Fibroblast of lung (primary cell): ENCODE measurements around the gene COPB2. TPM values are rescaled to one million over a fixed set of nuclear protein-coding genes. Genes with fewer than 3 reads are reported as not detected.
"Not testable (repeated sequence)": the region's sequence is repeated elsewhere in the genome, so short reads cannot be mapped to it uniquely, and the experiment has no call there.

Experiments used
- DNase-seq, 2 donors: peaks; one replicate each; pipeline versions ENCODE4 v3.0.0 to v3.0.0-alpha.2; 2010; ENCODE audit warnings: low read depth in 2 of 2
- H2AFZ ChIP-seq: 2 replicates; pipeline ENCODE4 v1.5.1; 2012; ENCODE audit warnings: low read length, control low read depth, inconsistent platforms
- H3K27ac ChIP-seq: 2 replicates; pipeline ENCODE4 v1.5.1; 2011; ENCODE audit warnings: low read length, control low read depth; ENCODE audit not compliant: insufficient read depth
- H3K27me3 ChIP-seq: 2 replicates; pipeline ENCODE4 v1.5.1; 2011; ENCODE audit warnings: mild to moderate bottlenecking, low read length; ENCODE audit not compliant: control insufficient read depth, insufficient read depth
- H3K36me3 ChIP-seq: 2 replicates; pipeline ENCODE4 v1.5.1; 2011; ENCODE audit warnings: low read length; ENCODE audit not compliant: control insufficient read depth, insufficient read depth
- H3K4me1 ChIP-seq: 2 replicates; pipeline ENCODE4 v1.5.1; 2011; ENCODE audit warnings: low read length; ENCODE audit not compliant: control insufficient read depth, insufficient read depth; ENCODE audit errors: extremely low read depth
- H3K4me2 ChIP-seq: 2 replicates; pipeline ENCODE4 v1.5.1; 2011; ENCODE audit warnings: low read length, control low read depth; ENCODE audit not compliant: insufficient read depth; ENCODE audit errors: extremely low read depth
- H3K4me3 ChIP-seq, 4 experiments: fragments of 200-600 bp in 1 of 4; sonication (generic) in 1 of 4; replicated peaks in 1 of 4; 2 replicates each; pipeline ENCODE4 v1.5.1; 2011 to 2016; ENCODE audit warnings: low read length in 4 of 4, low read depth in 3 of 4, mild to moderate bottlenecking in 3 of 4, control low read depth in 2 of 4, inconsistent platforms in 1 of 4, mixed read lengths in 1 of 4; ENCODE audit not compliant: insufficient read depth in 1 of 4; ENCODE audit errors: control extremely low read depth in 1 of 4
- H3K79me2 ChIP-seq: 2 replicates; pipeline ENCODE4 v1.5.1; 2012; ENCODE audit warnings: mild to moderate bottlenecking, low read length, inconsistent platforms; ENCODE audit not compliant: control insufficient read depth, insufficient read depth
- H3K9ac ChIP-seq: 2 replicates; pipeline ENCODE4 v1.5.1; 2011; ENCODE audit warnings: mild to moderate bottlenecking, low read length, control low read depth; ENCODE audit not compliant: insufficient read depth
- H3K9me3 ChIP-seq: 2 replicates; pipeline ENCODE4 v1.5.1; 2012; ENCODE audit warnings: low read depth, low read length; ENCODE audit not compliant: control insufficient read depth, insufficient read depth
- H4K20me1 ChIP-seq: 2 replicates; pipeline ENCODE4 v1.5.1; 2011; ENCODE audit warnings: low read length; ENCODE audit not compliant: control insufficient read depth, insufficient read depth; ENCODE audit errors: extremely low read depth
- EZH2 ChIP-seq: IDR thresholded peaks from 2 replicates; pipeline ENCODE4 v1.5.1; 2012; ENCODE audit warnings: low read length, control low read depth, mild to moderate bottlenecking; ENCODE audit errors: missing control alignments
- polyA plus RNA-seq, 2 donors: library from polyadenylated mRNA; depleted of rRNA in 1 of 2; stranded (reverse) in 1 of 2; unstranded in 1 of 2; fragments of >200 nt; gene quantifications; 2 replicates each; pipeline ENCODE4 v1.2.1, GENCODE V29; 2011 to 2012; ENCODE audit warnings: missing spikeins in 1 of 2
- total RNA-seq: library from RNA; depleted of rRNA; stranded (reverse); fragments of >200 nt; gene quantifications from 2 replicates; pipeline ENCODE4 v1.2.1, GENCODE V29; 2014
- TF ChIP-seq, protein P1 (sequence below), 2 donors: IDR thresholded peaks in 1 of 2; conservative IDR thresholded peaks in 1 of 2; 1 replicate in 1 of 2; 2 replicates in 1 of 2; pipeline ENCODE4 v1.5.1; 2011 to 2012; ENCODE audit warnings: low read length in 2 of 2, control low read depth in 1 of 2, inconsistent platforms in 1 of 2, low read depth in 1 of 2, mild to moderate bottlenecking in 1 of 2

The COPB2 gene
- total and polyA plus RNA-seq, 2 donors (not counting 1 experiment from before 2014, with no cell fraction given) = 284 to 293 TPM

DNA sequence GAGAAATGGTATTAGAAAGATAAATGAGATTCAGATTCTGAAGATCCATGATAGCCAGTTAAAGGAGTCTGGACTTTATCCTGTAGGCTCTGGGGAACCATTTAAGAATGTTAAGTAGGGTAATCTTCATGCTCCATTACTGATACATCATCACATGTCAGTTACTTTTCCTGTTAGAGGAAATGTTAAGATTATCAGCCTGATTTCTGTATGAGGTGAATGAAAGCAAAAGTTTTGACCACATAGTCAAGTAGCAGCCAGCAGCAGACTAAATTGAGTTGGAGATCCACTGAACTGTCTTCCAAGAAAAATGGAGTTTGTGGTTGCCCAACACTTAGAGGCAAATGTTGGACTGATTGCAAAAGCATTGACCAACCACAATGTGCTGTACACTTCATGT lies 4.7 kb upstream of the COPB2 start:
- no peak overlapping the region for H3K9ac ChIP-seq
- no peaks in the 10 kb centered on the region for H3K27me3 ChIP-seq
- no peaks in the 10 kb centered on the region for H3K4me1 ChIP-seq
- peaks cover 3% of the 10 kb centered on the region for H3K79me2 ChIP-seq
- TF ChIP-seq, protein P1, sequence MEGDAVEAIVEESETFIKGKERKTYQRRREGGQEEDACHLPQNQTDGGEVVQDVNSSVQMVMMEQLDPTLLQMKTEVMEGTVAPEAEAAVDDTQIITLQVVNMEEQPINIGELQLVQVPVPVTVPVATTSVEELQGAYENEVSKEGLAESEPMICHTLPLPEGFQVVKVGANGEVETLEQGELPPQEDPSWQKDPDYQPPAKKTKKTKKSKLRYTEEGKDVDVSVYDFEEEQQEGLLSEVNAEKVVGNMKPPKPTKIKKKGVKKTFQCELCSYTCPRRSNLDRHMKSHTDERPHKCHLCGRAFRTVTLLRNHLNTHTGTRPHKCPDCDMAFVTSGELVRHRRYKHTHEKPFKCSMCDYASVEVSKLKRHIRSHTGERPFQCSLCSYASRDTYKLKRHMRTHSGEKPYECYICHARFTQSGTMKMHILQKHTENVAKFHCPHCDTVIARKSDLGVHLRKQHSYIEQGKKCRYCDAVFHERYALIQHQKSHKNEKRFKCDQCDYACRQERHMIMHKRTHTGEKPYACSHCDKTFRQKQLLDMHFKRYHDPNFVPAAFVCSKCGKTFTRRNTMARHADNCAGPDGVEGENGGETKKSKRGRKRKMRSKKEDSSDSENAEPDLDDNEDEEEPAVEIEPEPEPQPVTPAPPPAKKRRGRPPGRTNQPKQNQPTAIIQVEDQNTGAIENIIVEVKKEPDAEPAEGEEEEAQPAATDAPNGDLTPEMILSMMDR (conservative IDR thresholded peaks at IDR 0.05 in 1 of 2, IDR thresholded peaks at IDR 0.05 in 1 of 2; ENCODE audit: low read depth in 1 of 2, low read length in 2 of 2) = no peak
- TF ChIP-seq EZH2 = no peak
- no peaks in the 10 kb centered on the region for H4K20me1 ChIP-seq
- peak; percentile 22 to 67 for DNase-seq
- H3K4me3 ChIP-seq = no peak overlapping the region
- H2AFZ ChIP-seq = no peak overlapping the region
- no peaks in the 10 kb centered on the region for H3K9me3 ChIP-seq
- no peak overlapping the region for H3K4me2 ChIP-seq
- H3K36me3 ChIP-seq = no peaks in the 10 kb centered on the region
- H3K27ac ChIP-seq = no peak overlapping the region

GRCh38 chr3:139388821-139389551 lies 461 bp downstream of the COPB2 start:
- H3K27me3 ChIP-seq = no peaks in the 10 kb centered on the region
- H3K9ac ChIP-seq = peak overlapping the region; percentile 100
- H3K79me2 ChIP-seq = peaks cover 54% of the 10 kb centered on the region
- peak overlapping the region; percentile 64 for H3K4me2 ChIP-seq
- TF ChIP-seq, protein P1 (conservative IDR thresholded peaks at IDR 0.05 in 1 of 2, IDR thresholded peaks at IDR 0.05 in 1 of 2; ENCODE audit: low read depth in 1 of 2, low read length in 2 of 2) = no peak
- no peak for TF ChIP-seq EZH2
- peak overlapping the region; percentile 65 for H2AFZ ChIP-seq
- no peaks in the 10 kb centered on the region for H3K9me3 ChIP-seq
- H4K20me1 ChIP-seq = no peaks in the 10 kb centered on the region
- no peaks in the 10 kb centered on the region for H3K36me3 ChIP-seq
- H3K4me1 ChIP-seq = peaks cover 3% of the 10 kb centered on the region
- peak in 1 of 2 donors; percentile 2 for DNase-seq
- H3K4me3 ChIP-seq = peak overlapping the region; percentile 96 to 100 (median 98)
- H3K27ac ChIP-seq = peak overlapping the region; percentile 99

GRCh38 chr3:139388077-139388476 lies 1.4 kb downstream of the COPB2 start:
- no peak overlapping the region for H2AFZ ChIP-seq
- H3K36me3 ChIP-seq = no peaks in the 10 kb centered on the region
- H3K4me1 ChIP-seq = peaks cover 3% of the 10 kb centered on the region
- no peak overlapping the region for H3K9ac ChIP-seq
- H3K79me2 ChIP-seq = peaks cover 62% of the 10 kb centered on the region
- TF ChIP-seq, protein P1 (conservative IDR thresholded peaks at IDR 0.05 in 1 of 2, IDR thresholded peaks at IDR 0.05 in 1 of 2; ENCODE audit: low read depth in 1 of 2, low read length in 2 of 2) = no peak
- TF ChIP-seq EZH2 = no peak
- no peaks in the 10 kb centered on the region for H4K20me1 ChIP-seq
- H3K4me3 ChIP-seq = peak overlapping the region; percentile 96 to 100 (median 98)
- no peaks in the 10 kb centered on the region for H3K9me3 ChIP-seq
- H3K4me2 ChIP-seq = peak overlapping the region; percentile 90
- H3K27me3 ChIP-seq = no peaks in the 10 kb centered on the region
- peak overlapping the region; percentile 99 for H3K27ac ChIP-seq
- DNase-seq = no peak

- not testable (repeated sequence) for DNase-seq, H3K27ac ChIP-seq, H3K9me3 ChIP-seq, H3K36me3 ChIP-seq, H3K4me2 ChIP-seq, H4K20me1 ChIP-seq, H3K4me1 ChIP-seq, H3K27me3 ChIP-seq, H2AFZ ChIP-seq, H3K9ac ChIP-seq, H3K4me3 ChIP-seq
- H3K79me2 ChIP-seq = peaks cover 84% of the 10 kb centered on the region
Observed at GRCh38 chr3:139382291-139382690, 7.2 kb downstream of the COPB2 start.
